GM12878 (cell line): Measurements from ENCODE around the gene CRAT. TPM values are rescaled to one million over a fixed set of nuclear protein-coding genes. Genes with fewer than 3 reads are reported as not detected.

Source experiments
- ATAC-seq: fragments of 200-7000 bp; cut with Tn5 transposase; 3 replicates; pipeline ENCODE4 v1.9.1; 2020; ENCODE audit warnings: mild to moderate bottlenecking, moderate library complexity
- BruUV-seq: library from RNA; stranded (reverse); fragments of 400-500 nt; replicated peaks from 2 replicates; lab custom pipeline; 2021; lab: Mats Ljungman, UMichigan
- CTCF ChIA-PET: fragments of 300-600 bp; sonication (Branson Sonifier 250); formaldehyde crosslinking; extraction: SDS; loops from one replicate; lab custom pipeline; 2021; ENCODE audit warnings: inconsistent platforms; lab: Yijun Ruan, JAX
- POLR2A ChIA-PET: fragments of 350-600 bp; formaldehyde crosslinking; extraction: SDS; loops from one replicate; lab custom pipeline; 2021; ENCODE audit warnings: inconsistent platforms; lab: Charles Lee
- RAD21 ChIA-PET: fragments of 300-600 bp; sonication (Branson Sonifier 250); formaldehyde crosslinking; loops from one replicate; lab custom pipeline; 2023; ENCODE audit warnings: antibody characterized with exemption; ENCODE audit not compliant: unreplicated experiment; lab: Charles Lee
- SMC1A ChIA-PET: fragments of 300-600 bp; sonication (Branson Sonifier 250); formaldehyde crosslinking; loops from one replicate; lab custom pipeline; 2023; ENCODE audit not compliant: unreplicated experiment, uncharacterized antibody; lab: Charles Lee
- DNase-seq: peaks from one replicate; pipeline ENCODE4 v3.0.0-alpha.2; 2011; ENCODE audit warnings: low read depth, low spot score
- FAIRE-seq: peaks from 3 replicates; lab custom pipeline; 2011; peaks lifted over from hg19 to GRCh38; lab: Jason Lieb, UNC
- H2AFZ ChIP-seq: 2 replicates; pipeline ENCODE4 v1.6.0; 2011; ENCODE audit warnings: low read depth, low read length, control low read depth; ENCODE audit not compliant: control insufficient read depth
- H3K27ac ChIP-seq: 2 replicates; pipeline ENCODE4 v1.5.1; 2011; ENCODE audit warnings: control low read depth; ENCODE audit not compliant: control insufficient read depth, insufficient read depth
- H3K27me3 ChIP-seq, 2 experiments: replicated peaks in 1 of 2; 2 replicates each; pipeline versions ENCODE4 v1.6.0 to v1.6.1; 2011; ENCODE audit warnings: low read length in 1 of 2; ENCODE audit not compliant: control insufficient read depth in 2 of 2, insufficient read depth in 2 of 2
- H3K36me3 ChIP-seq, 2 experiments: 2 replicates each; pipeline ENCODE4 v1.5.1; 2011; ENCODE audit warnings: low read length in 1 of 2; ENCODE audit not compliant: control insufficient read depth in 2 of 2, insufficient read depth in 2 of 2
- H3K4me1 ChIP-seq: 2 replicates; pipeline ENCODE4 v1.6.1; 2011; ENCODE audit warnings: mild to moderate bottlenecking, low read length, moderate library complexity, mixed read lengths; ENCODE audit not compliant: control insufficient read depth, insufficient read depth
- H3K4me2 ChIP-seq: 2 replicates; pipeline ENCODE4 v1.6.0; 2011; ENCODE audit warnings: control low read depth; ENCODE audit not compliant: control insufficient read depth, insufficient read depth
- H3K4me3 ChIP-seq: fragments of 200-600 bp; sonication (generic); 2 replicates; pipeline ENCODE4 v1.5.1; 2016
- H3K79me2 ChIP-seq: 2 replicates; pipeline ENCODE4 v1.6.0; 2011; ENCODE audit warnings: low read length; ENCODE audit not compliant: control insufficient read depth, insufficient read depth
- H3K9ac ChIP-seq: 2 replicates; pipeline ENCODE4 v1.8.0; 2011; ENCODE audit warnings: low read length, control low read depth, mixed read lengths; ENCODE audit not compliant: control insufficient read depth, insufficient read depth
- H3K9me3 ChIP-seq: replicated peaks from 3 replicates; pipeline ENCODE4 v1.5.1; 2011; ENCODE audit warnings: mild to moderate bottlenecking, low read length; ENCODE audit not compliant: control insufficient read depth, insufficient read depth
- H4K20me1 ChIP-seq: 2 replicates; pipeline ENCODE4 v1.6.0; 2011; ENCODE audit not compliant: control insufficient read depth, insufficient read depth
- ATF7 ChIP-seq: fragments of 450-650 bp; IDR thresholded peaks from 2 replicates; pipeline ENCODE4 v1.6.1; 2016; ENCODE audit warnings: low read depth, mild to moderate bottlenecking
- CHD4 ChIP-seq: fragments of 200-600 bp; sonication (generic); IDR thresholded peaks from 2 replicates; pipeline ENCODE4 v1.6.1; 2016; ENCODE audit warnings: mild to moderate bottlenecking
- GATAD2B ChIP-seq: fragments of 450-650 bp; conservative IDR thresholded peaks from 2 replicates; pipeline ENCODE4 v1.6.1; 2017; ENCODE audit warnings: low read depth, mild to moderate bottlenecking, moderate library complexity
- KAT2A ChIP-seq: conservative IDR thresholded peaks from 2 replicates; pipeline ENCODE4 v1.6.1; 2011; ENCODE audit warnings: low read depth, low read length; ENCODE audit not compliant: control insufficient read depth
- RCOR1 ChIP-seq: conservative IDR thresholded peaks from 2 replicates; pipeline ENCODE4 v1.6.1; 2012; ENCODE audit warnings: low read depth, low read length, improper control_type of control experiment
- SKIL ChIP-seq: fragments of 450-650 bp; IDR thresholded peaks from 2 replicates; pipeline ENCODE4 v1.6.1; 2017; ENCODE audit warnings: mild to moderate bottlenecking, low read depth, inconsistent platforms; ENCODE audit not compliant: poor library complexity, severe bottlenecking
- ZNF687 ChIP-seq: fragments of 450-650 bp; IDR thresholded peaks from 2 replicates; pipeline ENCODE4 v1.6.1; 2017; ENCODE audit warnings: mild to moderate bottlenecking, moderate library complexity
- WGBS: methylation state at CpG from one replicate; pipeline ENCODE4 v1.1.6; 2016; ENCODE audit warnings: low lambda C conversion rate; ENCODE audit not compliant: insufficient replicate concordance, insufficient coverage; ENCODE audit errors: missing lambda C conversion rate; 5-methylcytosine and 5-hydroxymethylcytosine counted together
- in situ Hi-C: fragments of 300-500 bp; cut with MboI; formaldehyde crosslinking; loops from 9 replicates; pipeline ENCODE4 v1.14.3; 2018; ENCODE audit warnings: mixed read lengths
- intact Hi-C: fragments of 100-400 bp; cut with micrococcal nuclease; formaldehyde crosslinking; loops from one replicate; pipeline ENCODE4 v1.14.2; 2022; ENCODE audit not compliant: unreplicated experiment
- polyA plus RNA-seq, 11 experiments: library from polyadenylated mRNA; depleted of rRNA in 4 of 11; unstranded in 6 of 11; stranded (reverse) in 5 of 11; fragments of >200 nt; fragmentation: Nextera tagmentation in 4 of 11; fragmentation: Illumina TruSeq in 1 of 11; extraction: Ambion mirVana in 4 of 11; extraction: Trizol in 1 of 11; gene quantifications; 1 replicate in 1 of 11; 2 replicates in 10 of 11; pipeline versions ENCODE4 v1.2.1 to v1.2.3, GENCODE V29; 2011 to 2016; ENCODE audit warnings: inconsistent platforms in 2 of 11, missing spikeins in 2 of 11, low read depth in 1 of 11
- total RNA-seq, 4 experiments: library from RNA; depleted of rRNA in 3 of 4; stranded (reverse); fragments of >200 nt in 3 of 4; fragmentation: Illumina TruSeq in 1 of 4; extraction: Trizol in 1 of 4; gene quantifications; 2 replicates each; pipeline versions ENCODE4 v1.2.1 to v1.2.3, GENCODE V29; 2013 to 2021
- TF ChIP-seq, protein P1 (sequence below): IDR thresholded peaks from 2 replicates; pipeline ENCODE4 v1.6.1; 2012; ENCODE audit warnings: improper control_type of control experiment, low read depth, low read length; ENCODE audit not compliant: insufficient replicate concordance

Gene CRAT
- total and polyA plus RNA-seq, 10 of the 15 experiments (the other 5 are each of a cell fraction or from before 2014, with no cell fraction given): 0.10 to 3.4 (median 1.8) TPM

DNA sequence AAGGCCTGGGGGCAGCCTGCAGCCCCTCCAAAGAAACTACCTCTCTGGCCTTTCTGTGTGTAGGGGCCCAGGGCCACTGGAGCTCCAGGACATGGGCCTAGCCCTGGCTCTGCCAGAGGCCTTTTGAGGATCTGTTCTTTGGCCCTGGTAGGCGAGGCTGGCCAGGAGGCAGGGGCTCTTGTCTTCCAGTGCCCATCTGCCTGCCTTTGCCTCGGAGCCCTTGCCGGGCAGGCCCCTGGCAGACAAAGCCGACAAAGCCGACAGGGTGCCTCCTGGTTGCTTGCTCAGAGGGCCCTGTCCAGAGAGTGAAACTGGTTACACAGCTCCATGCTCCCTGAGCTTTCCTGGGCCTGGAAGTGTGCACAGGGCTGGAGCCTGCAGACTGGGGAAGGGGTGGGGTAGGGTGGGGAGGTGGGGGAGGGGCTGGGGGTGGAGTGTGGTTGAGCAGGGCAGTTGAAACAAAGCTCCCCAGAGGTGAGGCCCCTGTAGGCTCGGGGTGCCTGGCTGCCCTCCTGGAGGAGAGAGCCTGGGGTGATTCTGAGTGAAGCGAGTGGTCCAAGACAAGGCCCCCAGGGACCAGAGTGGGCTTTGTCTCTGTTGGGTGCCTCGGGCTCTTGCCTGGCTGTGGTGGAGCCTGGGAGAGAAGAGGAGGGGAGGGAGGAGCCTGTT lies 29.9 kb upstream of the CRAT start:
- ChIA-PET SMC1A (interaction anchor here (0.7 to 8.1 kb wide), 24 partner anchors 9 to 483 kb away, joined by 3 to 116 read pairs (median 6); partner anchors contain the start of genes C9orf50, IER5L, NTMT1 and SH3GLB2), RAD21 (interaction anchor here (0.6 to 7.8 kb wide), 29 partner anchors 8 to 752 kb away, joined by 3 to 197 read pairs (median 5); partner anchors contain the start of genes DOLK, IER5L, NTMT1 and NUP188), CTCF (interaction anchor here (0.6 to 11.0 kb wide), 28 partner anchors 9 to 650 kb away, joined by 3 to 273 read pairs (median 8); partner anchors contain the start of genes C9orf50, CRAT, IER5L and NTMT1), POLR2A (interaction anchor here (0.7 to 2.7 kb wide), 22 partner anchors 9 to 485 kb away, joined by 3 to 21 read pairs (median 4); partner anchors contain the start of genes CRAT, IER5L, NTMT1 and PTPA)
- Histone ChIP-seq H3K27me3 (no peaks in the 10 kb centered on the region), H3K4me1 (peaks cover 43% of the 10 kb centered on the region), H4K20me1 (no peaks in the 10 kb centered on the region), H3K4me2 (peak overlapping the region; percentile 100), H3K9ac (peak overlapping the region; percentile 95), H3K79me2 (peaks cover 7% of the 10 kb centered on the region), H3K9me3 (no peaks in the 10 kb centered on the region), H2AFZ (peak overlapping the region; percentile 84; the same call in 1 of the 2 replicates), H3K4me3 (peak overlapping the region; percentile 62), H3K36me3 (peaks cover 0 to 26% of the 10 kb centered on the region in 2 experiments; a peak in 3 of 4 replicates), H3K27ac (peak overlapping the region; percentile 100)
- intact Hi-C loops: loop anchor here (2.0 kb wide), 2 partner anchors 34 to 318 kb away; no protein-coding TSS in a partner anchor
- BruUV-seq: no TSS peak
- ATAC-seq (peak; percentile 26), FAIRE-seq (no peak), DNase-seq (no peak)
- in situ Hi-C loops: no loop called here
- WGBS: 6% methylated on average over 8 of the region's 8 CpGs
- TF ChIP-seq CHD4 (no peak), KAT2A (no peak), GATAD2B (0 out of 2 replicates have a peak, but pooled peaks have one; percentile 12), SKIL (peak; percentile 10), ATF7 (peak; percentile 61; the same call in 1 of the 2 replicates), RCOR1 (no peak), ZNF687 (peak; percentile 36; the same call in 1 of the 2 replicates)
- TF ChIP-seq, protein P1, sequence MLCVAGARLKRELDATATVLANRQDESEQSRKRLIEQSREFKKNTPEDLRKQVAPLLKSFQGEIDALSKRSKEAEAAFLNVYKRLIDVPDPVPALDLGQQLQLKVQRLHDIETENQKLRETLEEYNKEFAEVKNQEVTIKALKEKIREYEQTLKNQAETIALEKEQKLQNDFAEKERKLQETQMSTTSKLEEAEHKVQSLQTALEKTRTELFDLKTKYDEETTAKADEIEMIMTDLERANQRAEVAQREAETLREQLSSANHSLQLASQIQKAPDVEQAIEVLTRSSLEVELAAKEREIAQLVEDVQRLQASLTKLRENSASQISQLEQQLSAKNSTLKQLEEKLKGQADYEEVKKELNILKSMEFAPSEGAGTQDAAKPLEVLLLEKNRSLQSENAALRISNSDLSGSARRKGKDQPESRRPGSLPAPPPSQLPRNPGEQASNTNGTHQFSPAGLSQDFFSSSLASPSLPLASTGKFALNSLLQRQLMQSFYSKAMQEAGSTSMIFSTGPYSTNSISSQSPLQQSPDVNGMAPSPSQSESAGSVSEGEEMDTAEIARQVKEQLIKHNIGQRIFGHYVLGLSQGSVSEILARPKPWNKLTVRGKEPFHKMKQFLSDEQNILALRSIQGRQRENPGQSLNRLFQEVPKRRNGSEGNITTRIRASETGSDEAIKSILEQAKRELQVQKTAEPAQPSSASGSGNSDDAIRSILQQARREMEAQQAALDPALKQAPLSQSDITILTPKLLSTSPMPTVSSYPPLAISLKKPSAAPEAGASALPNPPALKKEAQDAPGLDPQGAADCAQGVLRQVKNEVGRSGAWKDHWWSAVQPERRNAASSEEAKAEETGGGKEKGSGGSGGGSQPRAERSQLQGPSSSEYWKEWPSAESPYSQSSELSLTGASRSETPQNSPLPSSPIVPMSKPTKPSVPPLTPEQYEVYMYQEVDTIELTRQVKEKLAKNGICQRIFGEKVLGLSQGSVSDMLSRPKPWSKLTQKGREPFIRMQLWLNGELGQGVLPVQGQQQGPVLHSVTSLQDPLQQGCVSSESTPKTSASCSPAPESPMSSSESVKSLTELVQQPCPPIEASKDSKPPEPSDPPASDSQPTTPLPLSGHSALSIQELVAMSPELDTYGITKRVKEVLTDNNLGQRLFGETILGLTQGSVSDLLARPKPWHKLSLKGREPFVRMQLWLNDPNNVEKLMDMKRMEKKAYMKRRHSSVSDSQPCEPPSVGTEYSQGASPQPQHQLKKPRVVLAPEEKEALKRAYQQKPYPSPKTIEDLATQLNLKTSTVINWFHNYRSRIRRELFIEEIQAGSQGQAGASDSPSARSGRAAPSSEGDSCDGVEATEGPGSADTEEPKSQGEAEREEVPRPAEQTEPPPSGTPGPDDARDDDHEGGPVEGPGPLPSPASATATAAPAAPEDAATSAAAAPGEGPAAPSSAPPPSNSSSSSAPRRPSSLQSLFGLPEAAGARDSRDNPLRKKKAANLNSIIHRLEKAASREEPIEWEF: peak; percentile 2
